ENCODE measurements around the gene ADAMTS10. TPM values are rescaled to one million over a fixed set of nuclear protein-coding genes. Genes with fewer than 3 reads are reported as not detected.
A peak's percentile ranks its signal among the peaks of the same experiment; 100 is the strongest.

ADAMTS10 gene
- total RNA-seq, 1 donor from 2014 or later: 31.4 TPM

GRCh38 chr19:8614455-8614854, 3.9 kb upstream of the ADAMTS10 start:
- no peak overlapping the region for H3K27ac Mint-ChIP-seq (ENCODE audit: unreplicated experiment)
- no peak for DNase-seq (ENCODE audit: low read depth, low spot score)
- H3K4me3 Mint-ChIP-seq: no peak overlapping the region
- H3K27me3 Mint-ChIP-seq (ENCODE audit: low read depth): peaks cover 19% of the 10 kb centered on the region
- no peaks in the 10 kb centered on the region for H3K9me3 Mint-ChIP-seq
- H3K4me1 Mint-ChIP-seq: peaks cover 13% of the 10 kb centered on the region
- no peak for TF ChIP-seq CTCF (conservative IDR thresholded peaks at IDR 0.05)
- H3K36me3 Mint-ChIP-seq (ENCODE audit: low read depth): no peaks in the 10 kb centered on the region

- peaks cover 16% of the 10 kb centered on the region for H3K27me3 Mint-ChIP-seq (ENCODE audit: low read depth)
- no peak overlapping the region for H3K27ac Mint-ChIP-seq (ENCODE audit: unreplicated experiment)
- no peak for DNase-seq (ENCODE audit: low read depth, low spot score)
- no peaks in the 10 kb centered on the region for H3K9me3 Mint-ChIP-seq
- peaks cover 23% of the 10 kb centered on the region for H3K4me1 Mint-ChIP-seq
- H3K4me3 Mint-ChIP-seq: peak overlapping the region; percentile 89
- H3K36me3 Mint-ChIP-seq (ENCODE audit: low read depth): no peaks in the 10 kb centered on the region
- TF ChIP-seq CTCF (conservative IDR thresholded peaks at IDR 0.05): no peak
These were observed 2.3 kb upstream of the ADAMTS10 start for GRCh38 chr19:8612807-8613171.

- Mint-ChIP-seq H3K27me3 (ENCODE audit: low read depth) (peaks cover 10% of the 10 kb centered on the region), H3K4me1 (peaks cover 23% of the 10 kb centered on the region), H3K27ac (ENCODE audit: unreplicated experiment) (no peak overlapping the region), H3K36me3 (ENCODE audit: low read depth) (no peaks in the 10 kb centered on the region), H3K4me3 (peak overlapping the region; percentile 89), H3K9me3 (no peaks in the 10 kb centered on the region)
- no peak for TF ChIP-seq CTCF (conservative IDR thresholded peaks at IDR 0.05)
- no peak for DNase-seq (ENCODE audit: low read depth, low spot score)
These were observed 1.6 kb upstream of the ADAMTS10 start for GRCh38 chr19:8611877-8612806.

GRCh38 chr19:8611391-8611876, 919 bp upstream of the ADAMTS10 start:
- no peak for TF ChIP-seq CTCF (conservative IDR thresholded peaks at IDR 0.05)
- Mint-ChIP-seq H3K27ac (ENCODE audit: unreplicated experiment) (no peak overlapping the region), H3K27me3 (ENCODE audit: low read depth) (peaks cover 7% of the 10 kb centered on the region), H3K4me1 (peaks cover 23% of the 10 kb centered on the region), H3K9me3 (no peaks in the 10 kb centered on the region), H3K36me3 (ENCODE audit: low read depth) (no peaks in the 10 kb centered on the region), H3K4me3 (no peak overlapping the region)
- no peak for DNase-seq (ENCODE audit: low read depth, low spot score)

GRCh38 chr19:8610936-8611300, 403 bp upstream of the ADAMTS10 start:
- H3K27ac Mint-ChIP-seq (ENCODE audit: unreplicated experiment): no peak overlapping the region
- no peaks in the 10 kb centered on the region for H3K36me3 Mint-ChIP-seq (ENCODE audit: low read depth)
- H3K27me3 Mint-ChIP-seq (ENCODE audit: low read depth): peaks cover 7% of the 10 kb centered on the region
- H3K4me3 Mint-ChIP-seq: no peak overlapping the region
- DNase-seq (ENCODE audit: low read depth, low spot score): no peak
- no peaks in the 10 kb centered on the region for H3K9me3 Mint-ChIP-seq
- H3K4me1 Mint-ChIP-seq: peaks cover 23% of the 10 kb centered on the region
- no peak for TF ChIP-seq CTCF (conservative IDR thresholded peaks at IDR 0.05)

Measured in neural crest cell (in vitro differentiated cells).